EH (cell line): ENCODE results near the gene SH3RF3.

Experiments
- DNase-seq: peaks from one replicate; pipeline ENCODE4 v3.0.0-alpha.2; 2015; ENCODE audit warnings: low read depth

The SH3RF3 gene

GRCh38 chr2:109397893-109398292, 268.9 kb downstream of the SH3RF3 start:
- no peak for DNase-seq

- DNase-seq, result no peak
Observed at GRCh38 chr2:109398366-109399015, 269.5 kb downstream of the SH3RF3 start.

- DNase-seq, result no peak
Observed at GRCh38 chr2:109399066-109399465, 270.1 kb downstream of the SH3RF3 start.

DNA sequence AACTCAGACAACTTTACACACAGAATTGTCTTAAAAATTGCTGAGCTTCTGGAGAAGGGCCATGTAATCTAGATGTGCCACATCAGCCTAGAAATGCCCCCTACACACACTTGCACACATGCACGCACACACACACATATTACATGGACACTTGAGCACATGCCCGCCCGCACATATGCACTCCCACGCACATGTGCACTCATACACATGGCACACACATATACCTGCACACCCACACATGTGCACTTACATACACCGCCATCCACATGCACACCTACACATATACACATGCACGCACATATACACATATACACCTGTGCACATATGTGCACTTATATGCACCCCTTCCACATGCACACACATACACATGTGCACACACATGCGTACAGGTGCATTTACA, 271.1 kb downstream of the SH3RF3 start:
- no peak for DNase-seq

DNA sequence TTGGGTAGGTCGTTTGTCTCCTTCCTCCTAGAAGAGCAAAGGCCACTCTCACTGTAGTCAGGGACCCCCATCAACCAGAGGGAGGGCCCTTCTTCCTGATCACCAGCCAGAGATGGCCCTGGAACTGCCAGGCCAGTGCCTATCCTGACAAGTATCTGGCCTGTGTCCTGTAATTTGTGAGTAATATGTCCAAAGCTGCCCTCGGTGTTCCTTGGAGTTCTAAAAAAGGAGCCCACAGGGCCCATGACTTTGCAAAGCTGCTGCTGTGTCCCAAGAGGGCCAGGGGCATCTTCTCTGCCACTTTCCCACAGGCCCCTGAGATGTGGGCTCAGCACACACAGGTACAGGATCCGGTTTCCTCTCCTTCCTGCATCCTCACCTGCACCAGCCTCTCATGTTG, 272.4 kb downstream of the SH3RF3 start:
- DNase-seq, result no peak

- peak; percentile 26 for DNase-seq
Observed at GRCh38 chr2:109402180-109402579, 273.2 kb downstream of the SH3RF3 start.

DNA sequence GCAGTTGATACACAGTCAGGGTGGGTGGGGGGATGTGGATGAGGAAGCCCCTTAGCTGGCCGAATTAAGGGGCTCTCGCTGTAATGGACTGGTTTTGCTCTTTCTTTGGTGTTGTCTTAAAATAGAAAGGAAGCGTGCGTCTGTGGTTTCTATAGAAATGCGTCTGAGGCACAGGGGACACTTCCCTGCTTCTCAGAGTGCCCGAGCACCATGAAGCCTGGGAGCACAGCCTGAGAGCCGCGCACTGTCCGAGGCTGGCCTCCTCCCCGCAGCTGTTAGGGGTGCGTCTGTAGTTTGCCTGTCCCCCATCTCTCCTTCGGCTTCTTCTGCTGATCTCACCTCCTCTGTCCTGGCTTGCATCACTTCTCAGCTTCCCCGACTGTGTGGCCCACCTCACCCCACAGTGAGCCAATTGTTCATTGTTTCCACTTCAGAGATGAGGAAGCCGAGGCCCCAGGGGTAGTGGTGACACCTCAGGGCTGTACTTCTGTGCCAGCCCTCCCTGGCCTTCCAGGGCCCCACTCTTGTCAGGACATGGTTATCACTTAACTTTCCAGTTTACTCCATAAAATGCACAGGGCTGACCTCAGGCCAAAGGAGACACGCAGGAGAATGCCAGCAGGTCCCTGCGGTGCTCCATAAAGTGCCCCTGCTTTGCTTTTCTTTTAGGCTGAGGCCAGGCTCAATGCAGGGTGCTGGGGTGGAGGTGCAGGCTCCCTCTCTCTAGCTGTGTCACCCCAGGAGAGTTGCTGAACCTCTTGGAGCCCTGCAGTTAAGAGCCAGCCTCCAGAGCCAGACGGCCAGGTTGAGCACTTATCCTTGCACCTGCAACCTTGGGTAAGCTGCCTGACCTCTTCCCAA, 274.2 kb downstream of the SH3RF3 start:
- DNase-seq, result no peak

DNA sequence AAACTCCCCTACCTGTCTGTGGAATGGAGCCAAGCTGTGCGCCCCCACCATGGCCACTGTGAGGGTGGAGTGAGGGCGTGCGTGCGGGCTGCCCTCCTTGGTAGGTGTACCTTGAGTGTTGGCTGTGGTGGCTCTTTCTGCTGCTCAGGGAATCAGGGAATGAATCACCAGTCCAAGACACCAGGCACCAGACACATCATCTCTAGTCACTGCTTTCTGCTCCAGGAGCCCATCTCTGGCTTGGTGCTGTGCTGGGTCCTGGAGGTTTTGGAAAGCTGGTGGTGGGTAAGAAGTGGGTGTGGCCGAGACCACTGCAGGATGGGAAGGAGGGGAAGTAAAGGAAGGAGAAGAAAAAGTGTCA, 274.8 kb downstream of the SH3RF3 start:
- DNase-seq, result peak; percentile 22

- DNase-seq, result no peak
Observed at GRCh38 chr2:109404681-109405080, 275.7 kb downstream of the SH3RF3 start.

- no peak for DNase-seq
Observed at GRCh38 chr2:109405873-109406272, 276.9 kb downstream of the SH3RF3 start.

GRCh38 chr2:109406301-109406700, 277.3 kb downstream of the SH3RF3 start:
- no peak for DNase-seq

DNA sequence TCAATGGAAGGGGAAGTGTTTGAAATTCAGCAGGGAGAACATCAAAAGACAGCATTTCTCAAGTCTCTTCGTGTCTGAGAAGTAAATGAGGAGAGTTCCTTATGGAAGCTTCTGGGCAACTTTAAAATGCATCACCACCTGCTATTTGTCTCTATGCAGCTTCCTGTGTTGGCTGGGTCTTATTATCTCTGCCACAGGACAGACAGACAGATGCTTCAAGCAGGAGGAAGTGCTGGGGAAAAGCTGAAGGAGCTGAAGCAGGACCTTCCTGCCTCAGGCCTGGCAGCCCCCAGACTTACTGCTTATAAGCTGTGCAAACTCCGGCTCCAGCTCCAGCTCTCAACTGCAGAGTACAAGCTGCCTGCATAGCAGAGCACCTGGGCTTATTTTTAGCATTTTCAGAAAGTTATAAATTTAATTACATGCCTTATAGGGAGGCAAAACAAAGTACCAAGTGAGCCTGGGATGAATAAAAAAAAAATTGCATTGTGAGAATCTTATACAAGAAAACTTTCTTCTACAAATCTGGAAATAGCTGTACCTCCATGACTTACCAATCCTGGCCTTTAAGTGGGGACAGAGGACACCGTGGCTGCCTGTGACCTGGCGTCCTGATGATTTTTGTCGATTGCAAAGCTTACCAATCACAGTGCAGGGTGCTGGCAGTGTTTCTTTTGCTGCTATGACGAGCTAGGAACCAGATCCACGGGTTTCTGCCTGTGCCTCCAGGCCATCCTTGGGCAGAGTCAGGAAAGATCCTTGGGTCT, 278.5 kb downstream of the SH3RF3 start:
- no peak for DNase-seq

- no peak for DNase-seq
Observed at GRCh38 chr2:109408043-109408335, 279.0 kb downstream of the SH3RF3 start.

- DNase-seq, result no peak
Observed at GRCh38 chr2:109409321-109410038, 280.5 kb downstream of the SH3RF3 start.

- DNase-seq, result peak; percentile 32
Observed at GRCh38 chr2:109410039-109410815, 281.2 kb downstream of the SH3RF3 start.

DNA sequence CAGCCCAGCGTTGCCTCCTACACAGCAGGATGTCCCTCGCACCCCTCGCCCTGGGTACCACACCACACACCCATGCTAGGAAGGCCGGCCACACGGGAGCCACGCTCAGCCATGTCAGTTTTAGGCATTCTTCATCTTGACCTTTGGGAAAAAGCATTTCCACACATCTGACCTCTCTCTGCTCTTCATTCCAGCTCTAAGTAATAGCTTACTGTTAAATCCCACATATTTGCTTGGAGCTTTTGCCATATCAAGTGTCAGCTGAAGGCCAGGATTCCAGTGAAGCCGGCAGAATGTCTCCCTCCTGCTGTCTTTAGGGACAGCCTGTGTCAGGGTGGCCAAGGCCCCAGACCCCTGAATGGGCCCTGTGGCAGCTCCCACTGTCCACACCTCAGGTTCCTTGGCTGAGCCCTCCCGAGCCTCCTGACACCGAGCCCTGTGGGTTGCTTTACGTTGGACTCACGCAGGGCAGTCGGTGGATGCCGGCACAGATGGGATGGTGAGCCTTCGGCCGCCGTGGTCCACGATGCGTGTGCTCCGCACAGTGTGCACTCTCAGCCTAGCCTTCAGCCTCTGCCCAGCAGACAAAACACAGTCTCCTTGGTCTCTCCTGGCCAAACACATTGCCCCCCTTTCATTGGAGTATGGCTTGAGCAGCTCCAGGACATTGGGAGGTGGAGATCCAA, 282.8 kb downstream of the SH3RF3 start:
- no peak for DNase-seq

DNA sequence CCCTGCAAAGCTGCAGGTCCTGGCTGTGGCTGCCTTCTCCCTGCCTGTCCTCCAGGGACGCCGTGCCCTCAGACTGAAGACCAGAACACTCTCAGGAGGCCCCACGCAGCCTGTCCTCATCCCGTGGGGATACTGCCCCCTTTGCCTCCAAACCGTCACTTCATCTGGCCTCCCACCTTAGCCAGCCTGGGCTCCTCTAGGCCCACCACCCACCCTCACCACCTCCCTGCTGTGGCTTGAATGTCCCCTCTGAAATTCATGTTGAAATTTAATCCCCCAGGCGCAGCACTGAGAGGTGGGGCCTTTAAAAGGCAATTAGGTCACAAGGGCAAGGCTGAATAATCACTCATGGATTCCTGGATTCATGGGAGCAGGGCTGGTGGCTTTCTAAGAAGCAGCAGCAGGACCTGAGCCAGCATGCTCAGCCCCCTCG, 286.6 kb downstream of the SH3RF3 start:
- no peak for DNase-seq

DNA sequence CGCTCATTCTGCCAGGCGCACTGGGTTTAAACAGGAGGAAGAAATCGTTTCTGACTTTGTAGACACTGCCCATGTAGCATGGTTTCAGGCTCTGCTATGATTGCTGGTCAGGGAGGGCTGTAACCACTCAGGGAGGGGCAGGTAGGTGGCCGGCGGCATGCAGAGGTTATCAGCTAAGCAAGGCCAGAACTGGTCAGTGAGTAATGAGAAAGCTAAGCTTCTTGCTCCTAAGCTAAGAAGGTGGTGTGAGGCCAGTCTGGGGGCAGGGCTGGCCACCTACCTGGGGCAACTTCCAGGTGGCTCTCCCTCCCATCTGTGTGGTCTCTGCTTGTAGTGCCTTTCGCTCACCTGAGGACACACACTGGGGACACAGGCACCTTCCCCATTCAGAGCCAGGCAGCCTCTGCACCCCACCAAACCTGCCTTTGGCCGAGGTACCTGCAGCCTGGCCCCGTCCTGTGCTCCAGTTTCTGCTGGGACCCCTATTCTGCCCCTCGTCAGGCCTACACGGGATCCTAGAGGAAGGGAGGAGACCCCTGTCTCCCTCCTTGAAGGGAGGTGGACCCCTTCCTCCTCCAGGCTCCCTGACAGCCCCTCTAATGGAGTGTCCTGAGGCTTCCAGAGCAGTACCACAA, 288.8 kb downstream of the SH3RF3 start:
- no peak for DNase-seq

DNA sequence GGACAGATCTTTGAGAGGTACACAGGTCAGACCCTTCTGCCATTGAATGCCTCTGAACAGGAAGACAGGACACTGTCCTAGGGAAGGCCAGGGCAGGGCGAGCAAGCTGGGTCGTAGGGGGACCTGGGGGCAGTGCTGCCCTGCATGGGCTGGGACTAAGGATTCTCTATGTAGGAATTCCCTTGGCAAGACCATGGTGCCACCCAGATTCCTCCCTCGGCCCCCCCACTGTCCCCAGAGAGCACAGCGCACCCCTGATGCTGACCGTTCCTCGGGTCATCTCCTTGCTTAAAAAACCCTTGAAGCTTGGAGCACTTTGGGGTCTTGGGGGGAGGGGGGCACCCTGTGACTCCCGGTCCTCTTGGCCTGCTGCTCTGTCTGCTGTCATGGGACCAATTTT, 289.7 kb downstream of the SH3RF3 start:
- no peak for DNase-seq

DNA sequence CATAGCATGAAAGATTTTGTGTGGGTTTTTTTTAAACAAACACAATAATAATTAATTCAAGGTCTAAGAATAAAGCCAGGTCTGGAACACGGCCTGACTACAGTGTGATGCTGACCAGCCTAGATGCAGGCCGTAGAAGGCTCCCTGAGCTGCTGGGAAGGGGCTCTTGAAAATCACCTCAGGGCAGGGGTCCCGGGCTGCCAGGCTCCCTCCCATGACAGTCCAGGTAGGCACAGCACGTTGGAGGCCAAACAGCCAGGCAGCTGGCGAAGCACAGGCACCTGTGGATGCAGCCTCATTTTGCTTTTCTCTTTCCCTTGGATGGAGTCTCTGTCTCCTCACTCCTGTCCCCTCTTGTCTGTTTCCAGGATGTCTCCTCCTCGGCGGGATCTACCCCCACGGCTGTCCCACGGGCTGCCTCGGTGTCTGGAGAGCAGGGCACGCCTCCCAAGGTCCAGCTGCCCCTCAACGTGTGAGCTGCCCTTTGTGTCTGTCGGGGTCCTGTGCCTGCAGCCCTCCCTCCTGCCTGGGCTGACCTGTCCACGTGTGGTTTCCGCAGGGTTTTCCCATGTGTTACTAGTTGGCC, 290.3 kb downstream of the SH3RF3 start:
- DNase-seq, result no peak
